GM18520 (cell line): ENCODE data around the gene GULP1.

Experiments used
- ATAC-seq: cut with Tn5 transposase; IDR thresholded peaks from one replicate; pipeline ENCODE4 v1.9.1; 2021; ENCODE audit not compliant: unreplicated experiment

GULP1 gene

DNA sequence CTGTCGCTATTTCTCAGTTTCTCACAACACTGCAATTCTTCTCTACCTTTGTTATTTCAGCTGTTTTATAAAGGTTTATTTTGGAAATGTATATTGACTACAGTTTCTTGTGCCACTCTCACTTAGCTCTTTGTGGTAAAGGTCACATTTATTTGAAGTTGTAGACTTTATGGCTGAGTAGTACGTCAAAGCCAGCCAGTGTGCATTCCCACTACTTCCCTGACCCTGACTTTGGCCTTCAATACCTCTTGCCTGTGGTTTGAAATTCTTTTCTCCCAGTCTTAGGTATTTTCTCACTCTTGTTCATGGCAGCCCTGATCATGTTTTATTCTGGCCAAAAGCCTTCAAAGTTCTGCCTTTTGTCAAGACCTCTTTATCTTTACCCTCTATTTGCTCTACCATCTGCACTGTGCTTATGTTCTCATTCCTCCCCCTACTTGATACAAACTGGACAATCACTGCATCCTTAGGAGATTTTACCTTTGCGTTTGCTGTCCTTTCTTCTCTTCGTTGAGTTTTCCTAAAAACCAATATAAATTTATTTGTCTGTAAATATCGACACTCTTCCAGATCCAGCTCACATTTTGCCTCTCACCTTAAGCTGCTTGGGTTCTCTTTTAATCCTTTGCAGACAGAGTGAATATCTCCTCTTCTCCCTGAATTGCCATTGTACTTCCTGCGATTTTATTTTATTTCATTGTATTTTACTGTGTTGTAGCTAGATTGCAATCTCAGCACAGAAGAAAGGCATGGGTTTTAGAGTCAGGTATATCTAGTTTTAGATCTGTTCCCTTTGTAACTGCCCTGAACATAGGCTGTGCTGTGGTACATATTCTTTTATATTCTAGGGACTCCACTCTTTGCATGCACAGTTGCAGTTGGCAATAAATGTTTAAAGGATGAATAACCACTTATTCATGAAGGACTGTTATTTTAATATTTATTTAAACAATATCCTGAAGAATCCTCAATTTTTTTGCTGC, 31.2 kb downstream of the GULP1 start:
- ATAC-seq: no peak

GRCh38 chr2:188324067-188324466, 32.4 kb downstream of the GULP1 start:
- ATAC-seq: no peak

- no peak for ATAC-seq
These were observed 34.6 kb downstream of the GULP1 start for GRCh38 chr2:188326290-188326668.

DNA sequence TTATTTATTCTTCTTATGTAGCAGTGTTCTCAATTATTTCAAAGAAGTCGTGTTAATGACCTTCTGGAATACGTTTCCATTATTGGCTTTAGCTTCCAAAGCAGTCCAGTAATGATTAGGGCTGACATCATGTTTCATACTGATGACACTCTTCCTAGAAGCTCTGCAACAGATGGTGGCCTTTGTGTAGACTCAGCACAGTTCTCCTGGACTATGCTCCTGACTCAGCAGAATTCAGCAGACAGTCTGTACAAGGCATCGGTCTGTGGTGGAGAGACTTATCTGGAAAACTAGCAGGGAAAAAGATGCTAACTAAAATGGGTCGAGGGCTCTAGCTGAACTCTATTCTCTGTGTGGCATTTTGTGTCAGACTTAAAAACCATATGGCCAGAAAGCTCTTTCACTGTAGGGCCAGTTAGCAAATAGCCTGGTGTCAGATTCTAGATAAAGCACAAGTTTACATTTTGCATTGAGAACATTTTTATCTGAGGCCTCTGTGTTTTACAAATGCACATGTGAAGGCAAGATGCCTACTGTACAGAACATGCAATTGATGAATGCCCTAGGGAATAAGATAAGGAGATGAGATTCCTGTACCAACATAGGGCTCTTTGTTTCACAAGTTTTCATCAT, 35.1 kb downstream of the GULP1 start:
- no peak for ATAC-seq

DNA sequence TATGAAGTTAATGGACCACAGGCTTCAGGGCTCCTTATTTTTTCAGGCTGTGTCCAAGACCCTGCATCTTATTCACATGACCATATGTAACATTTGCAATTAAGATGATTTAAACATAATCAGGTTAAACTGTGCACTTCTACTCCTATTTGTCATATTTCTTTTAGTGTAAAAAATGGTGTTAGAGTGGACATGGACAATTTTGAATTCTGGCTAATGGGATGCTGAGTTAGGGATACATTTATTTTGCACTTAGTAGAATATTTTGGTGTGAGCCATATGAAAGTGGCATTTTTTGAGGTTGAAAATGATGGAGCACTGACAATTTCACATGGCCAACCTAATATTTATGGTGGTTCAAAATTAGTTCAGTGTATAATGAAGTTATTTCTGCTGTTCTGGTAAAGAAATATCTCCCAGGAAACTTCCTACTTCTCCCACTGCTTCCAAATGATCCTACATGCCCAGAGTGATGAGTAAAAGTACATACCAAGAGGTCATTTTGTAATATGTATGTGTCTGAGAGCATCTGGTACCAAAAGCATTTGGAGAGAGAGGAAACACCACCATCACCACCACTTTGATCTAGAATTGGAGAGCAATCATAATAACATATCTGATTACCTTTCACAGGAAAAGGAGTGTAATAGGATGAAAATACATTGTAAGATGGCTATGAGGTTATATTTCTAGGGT, 36.0 kb downstream of the GULP1 start:
- ATAC-seq: no peak

- ATAC-seq: no peak
These were observed 36.7 kb downstream of the GULP1 start for GRCh38 chr2:188328419-188328818.

DNA sequence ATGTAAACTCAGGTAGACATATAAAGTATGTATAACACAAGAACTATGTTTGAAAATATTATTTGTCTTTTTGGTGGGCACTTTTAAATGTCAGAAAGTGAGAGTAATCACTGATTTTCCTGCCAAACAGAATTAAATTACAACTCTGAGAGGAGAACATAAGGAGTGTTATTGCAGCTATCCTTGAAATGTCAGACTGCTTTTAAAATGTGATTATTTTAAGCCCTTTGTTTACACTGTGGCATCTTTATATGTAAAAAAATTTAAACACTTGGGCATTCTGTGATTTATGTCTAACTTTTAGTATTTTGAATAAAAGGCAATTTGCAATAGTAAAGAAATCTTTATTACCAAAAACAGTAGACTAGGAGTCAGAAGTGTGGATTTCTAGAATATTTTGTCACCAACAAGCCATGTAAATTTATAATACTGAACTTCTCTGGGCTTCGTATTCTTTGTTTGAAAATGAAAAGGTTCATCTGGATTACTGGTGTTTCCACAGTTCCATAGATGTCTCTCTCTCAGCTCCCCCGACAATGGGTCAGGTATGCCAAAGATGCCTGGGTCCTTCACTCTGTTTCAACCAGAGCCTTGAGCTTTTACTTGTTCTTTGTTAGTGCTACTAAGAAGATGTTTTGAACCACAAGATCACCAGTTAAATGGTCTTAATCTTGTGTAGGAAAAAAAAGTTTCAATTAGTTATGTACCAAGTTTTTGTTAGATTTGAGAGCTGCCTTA, 38.8 kb downstream of the GULP1 start:
- ATAC-seq: no peak

- ATAC-seq: no peak
These were observed 40.9 kb downstream of the GULP1 start for GRCh38 chr2:188332619-188333018.

DNA sequence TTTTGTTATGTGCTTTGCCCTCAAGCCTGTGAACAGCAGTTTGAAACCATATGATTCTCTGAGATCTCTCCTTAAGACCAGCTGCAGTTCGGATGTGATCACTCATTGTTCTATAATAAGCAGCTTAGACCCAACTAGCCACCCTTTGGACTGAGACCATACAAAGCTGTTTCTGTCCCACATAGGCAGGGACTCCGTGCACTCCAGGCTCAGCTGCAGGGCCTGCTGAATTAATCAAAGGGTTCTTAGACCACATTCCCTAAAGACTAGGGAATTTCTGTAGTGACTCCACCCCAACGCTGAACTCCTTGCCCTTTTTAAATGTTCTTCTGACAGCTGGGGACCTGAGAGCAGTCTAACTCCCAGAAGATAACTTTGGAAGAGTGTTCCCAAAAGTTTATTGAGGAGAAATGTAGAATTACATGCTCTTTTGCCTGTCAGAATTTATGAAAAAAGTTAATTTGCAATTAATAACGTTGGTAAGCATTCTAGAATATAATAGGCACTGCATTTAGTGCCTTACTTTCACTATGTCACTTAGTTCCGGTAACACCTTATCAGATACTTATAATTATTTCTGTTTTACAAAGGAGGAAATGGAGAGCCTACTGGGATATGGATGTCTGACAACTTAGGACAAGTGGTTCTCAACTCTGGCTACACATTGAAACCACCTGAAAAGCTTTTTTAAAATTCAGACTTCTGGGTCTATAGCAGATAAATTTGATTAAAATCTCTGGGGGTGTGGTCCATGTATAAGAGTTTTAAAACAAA, 42.3 kb downstream of the GULP1 start:
- ATAC-seq: no peak

GRCh38 chr2:188338463-188338862, 46.8 kb downstream of the GULP1 start:
- ATAC-seq: no peak

- no peak for ATAC-seq
These were observed 48.6 kb downstream of the GULP1 start for GRCh38 chr2:188340257-188340656.

DNA sequence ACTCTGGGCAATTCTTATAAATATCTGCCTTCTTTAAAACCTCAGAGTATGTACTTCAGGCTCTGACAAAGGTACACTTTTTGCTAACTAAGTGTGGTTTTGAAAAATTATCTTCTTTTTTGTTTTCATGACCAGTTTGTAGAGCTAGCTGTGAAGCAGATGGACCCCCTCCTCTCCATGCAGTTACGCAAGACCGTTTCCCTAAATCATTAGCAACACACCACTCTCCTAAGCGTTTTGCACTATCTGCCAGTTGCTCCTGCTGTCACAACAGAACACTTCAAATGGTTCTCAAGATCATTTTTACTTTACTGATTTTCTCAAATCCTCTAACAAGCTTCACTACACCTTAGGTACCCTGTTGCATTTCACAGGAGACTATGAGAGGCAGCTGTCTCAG, 53.3 kb downstream of the GULP1 start:
- ATAC-seq: no peak

DNA sequence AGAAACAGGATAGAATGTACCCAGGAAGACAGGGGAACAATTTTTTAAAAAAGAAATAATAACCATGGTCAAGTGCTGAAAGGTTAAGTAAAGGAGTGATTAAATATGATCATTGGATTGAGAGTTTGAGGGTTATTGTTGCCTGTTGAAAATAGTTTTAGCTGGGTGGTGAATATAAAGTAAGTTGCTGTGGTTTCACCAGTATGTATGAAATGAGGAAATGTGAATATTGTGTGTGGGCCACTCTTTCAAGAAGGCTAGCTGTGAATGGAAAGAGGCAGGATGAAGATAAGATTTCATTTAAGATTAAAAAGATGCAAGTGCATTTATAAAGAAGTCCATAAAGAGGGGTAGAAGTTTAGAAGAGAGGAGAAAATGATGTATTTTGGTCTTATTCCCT, 53.8 kb downstream of the GULP1 start:
- no peak for ATAC-seq

- no peak for ATAC-seq
These were observed 54.3 kb downstream of the GULP1 start for GRCh38 chr2:188345831-188346458.

DNA sequence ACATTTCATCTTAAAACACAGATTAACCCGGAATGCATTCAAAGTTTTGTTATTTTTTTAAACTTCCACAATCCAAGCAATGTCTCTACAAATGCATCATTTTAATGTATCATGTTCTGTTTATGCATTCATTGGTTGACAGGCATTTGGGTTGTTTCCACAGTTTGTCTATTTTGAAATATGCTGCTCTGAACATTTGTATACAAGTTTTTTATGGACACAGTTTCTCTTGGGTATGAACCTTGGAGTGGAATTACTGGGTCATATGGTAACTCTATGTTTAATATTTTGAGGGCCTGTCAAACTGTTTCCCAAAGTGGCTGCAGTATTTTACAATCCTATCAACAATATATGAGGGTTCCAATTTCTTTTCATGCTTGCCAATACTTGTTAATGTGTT, 57.3 kb downstream of the GULP1 start:
- no peak for ATAC-seq

GRCh38 chr2:188353282-188353681, 61.6 kb downstream of the GULP1 start:
- no peak for ATAC-seq

DNA sequence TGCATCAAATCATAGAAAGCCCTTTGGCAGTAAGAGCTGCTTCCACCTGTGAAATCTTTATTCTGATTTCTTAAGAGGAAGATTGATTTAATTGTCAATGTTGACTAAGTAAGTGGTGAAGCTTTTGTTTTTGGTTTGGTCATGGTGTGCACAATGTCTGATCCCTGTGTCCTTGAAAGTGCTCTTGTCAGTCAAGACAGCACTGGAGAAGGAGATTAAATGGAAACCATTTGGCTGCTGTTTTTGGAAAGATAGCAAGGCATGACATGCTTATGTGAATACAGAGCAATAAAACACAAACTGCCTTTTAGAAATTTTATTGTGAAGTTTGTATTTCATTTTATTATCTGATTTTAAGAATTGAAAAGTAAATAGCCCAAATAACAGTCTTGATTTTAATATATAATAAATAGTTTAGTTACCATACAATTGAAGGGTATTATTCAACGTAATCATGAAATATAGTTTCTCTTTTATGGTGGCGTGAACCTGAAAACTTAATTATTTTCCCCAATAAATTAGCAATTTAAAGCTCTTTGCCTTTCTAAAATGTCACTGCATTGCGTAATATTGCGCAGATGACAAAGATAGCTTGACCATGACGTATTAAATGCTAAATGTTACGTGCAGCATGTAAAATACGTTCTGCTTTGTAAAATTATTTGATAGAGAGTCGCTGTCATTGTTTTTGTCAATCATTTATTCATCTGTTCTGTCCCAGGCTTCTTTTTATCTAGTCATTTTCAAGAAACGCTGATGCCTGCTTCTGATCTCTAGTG, 69.0 kb downstream of the GULP1 start:
- no peak for ATAC-seq

DNA sequence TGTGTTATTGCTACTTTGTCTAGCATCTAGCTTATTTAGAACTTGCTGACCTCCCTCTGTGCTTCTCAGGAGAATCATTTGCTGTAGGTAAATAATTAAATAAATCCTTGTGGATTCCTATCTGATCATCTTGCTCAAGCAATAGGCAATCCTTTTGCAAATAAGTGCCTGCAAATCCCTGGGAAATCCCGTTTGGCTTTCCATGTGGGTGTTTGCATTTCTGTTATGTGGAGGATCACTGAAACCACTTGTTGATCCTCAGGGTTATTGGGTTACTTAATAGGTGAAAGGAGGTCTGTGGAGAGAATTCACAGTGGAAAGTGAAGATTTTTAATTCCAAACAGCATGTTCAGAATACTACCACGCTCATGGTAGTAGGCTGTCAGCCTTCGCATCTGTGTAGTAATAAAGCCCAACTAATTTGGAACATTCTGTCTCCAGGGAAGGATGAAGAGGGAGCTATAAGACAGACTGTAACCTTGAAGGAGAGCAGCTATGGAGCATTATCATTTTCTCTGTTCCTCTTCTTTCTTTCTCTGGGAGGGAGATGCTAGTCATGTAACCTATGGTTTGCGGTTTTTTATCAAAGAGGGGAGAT, 72.5 kb downstream of the GULP1 start:
- ATAC-seq: no peak
